ENCODE measurements around the gene COX19.

DNA sequence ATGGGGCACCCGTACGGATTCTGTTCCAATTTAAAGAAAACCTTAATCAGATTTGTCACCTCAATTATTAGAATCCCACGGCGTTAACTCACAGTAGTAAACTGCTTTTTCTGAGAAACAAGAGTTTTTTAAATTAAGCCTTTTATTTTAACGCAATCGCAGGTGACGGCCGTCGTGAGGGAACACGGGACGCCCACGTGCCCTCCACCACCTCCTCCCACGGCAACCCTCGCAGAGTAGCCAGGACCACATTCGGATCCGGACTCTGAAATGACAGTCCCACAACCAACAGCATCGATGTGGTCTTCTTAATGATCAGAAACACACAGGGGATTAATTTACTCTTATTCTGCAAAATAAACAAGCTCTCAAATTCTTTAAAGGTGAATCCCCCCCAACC lies 47.0 kb upstream of the COX19 start:
- TF ChIP-seq, protein P1, sequence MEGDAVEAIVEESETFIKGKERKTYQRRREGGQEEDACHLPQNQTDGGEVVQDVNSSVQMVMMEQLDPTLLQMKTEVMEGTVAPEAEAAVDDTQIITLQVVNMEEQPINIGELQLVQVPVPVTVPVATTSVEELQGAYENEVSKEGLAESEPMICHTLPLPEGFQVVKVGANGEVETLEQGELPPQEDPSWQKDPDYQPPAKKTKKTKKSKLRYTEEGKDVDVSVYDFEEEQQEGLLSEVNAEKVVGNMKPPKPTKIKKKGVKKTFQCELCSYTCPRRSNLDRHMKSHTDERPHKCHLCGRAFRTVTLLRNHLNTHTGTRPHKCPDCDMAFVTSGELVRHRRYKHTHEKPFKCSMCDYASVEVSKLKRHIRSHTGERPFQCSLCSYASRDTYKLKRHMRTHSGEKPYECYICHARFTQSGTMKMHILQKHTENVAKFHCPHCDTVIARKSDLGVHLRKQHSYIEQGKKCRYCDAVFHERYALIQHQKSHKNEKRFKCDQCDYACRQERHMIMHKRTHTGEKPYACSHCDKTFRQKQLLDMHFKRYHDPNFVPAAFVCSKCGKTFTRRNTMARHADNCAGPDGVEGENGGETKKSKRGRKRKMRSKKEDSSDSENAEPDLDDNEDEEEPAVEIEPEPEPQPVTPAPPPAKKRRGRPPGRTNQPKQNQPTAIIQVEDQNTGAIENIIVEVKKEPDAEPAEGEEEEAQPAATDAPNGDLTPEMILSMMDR (conservative IDR thresholded peaks at IDR 0.05; ENCODE audit: low read depth, low read length), result no peak
- TF ChIP-seq EZH2 (IDR thresholded peaks at IDR 0.05; ENCODE audit: low read length, unreplicated experiment) (no peak), EZH2phosphoT487 (IDR thresholded peaks at IDR 0.05; ENCODE audit: borderline replicate concordance, low read length) (no peak)

Measured in PC-3 (cell line).